HG02840 (cell line): ENCODE data around the gene CCDC6.
"Not testable (repeated sequence)": the region's sequence is repeated elsewhere in the genome, so short reads cannot be mapped to it uniquely, and the experiment has no call there.

Experiments
- ATAC-seq: cut with Tn5 transposase; IDR thresholded peaks from one replicate; pipeline ENCODE4 v1.9.1; 2021; ENCODE audit warnings: mild to moderate bottlenecking, moderate library complexity, moderate number of reproducible peaks; ENCODE audit not compliant: unreplicated experiment, low FRiP score

Gene CCDC6

GRCh38 chr10:59906417-59907202 lies at the start of gene CCDC6:
CCDC6 (minus strand) TSS chr10:59906556; CDS start chr10:59906424, 132 bp downstream.
- ATAC-seq: peak; percentile 80

GRCh38 chr10:59954296-59954695 lies 47.9 kb upstream of the CCDC6 start:
- no peak for ATAC-seq

GRCh38 chr10:59953711-59954110 lies 47.4 kb upstream of the CCDC6 start:
- not testable (repeated sequence) for ATAC-seq

GRCh38 chr10:59950105-59950504 lies 43.7 kb upstream of the CCDC6 start:
- no peak for ATAC-seq

GRCh38 chr10:59949608-59950007 lies 43.3 kb upstream of the CCDC6 start:
- ATAC-seq: no peak

- no peak for ATAC-seq
Observed at GRCh38 chr10:59945991-59946390, 39.6 kb upstream of the CCDC6 start.

- no peak for ATAC-seq
Observed at GRCh38 chr10:59945590-59945989, 39.2 kb upstream of the CCDC6 start.

- no peak for ATAC-seq
Observed at GRCh38 chr10:59944339-59944935, 38.1 kb upstream of the CCDC6 start.

- no peak for ATAC-seq
Observed at GRCh38 chr10:59942556-59942955, 36.2 kb upstream of the CCDC6 start.

- ATAC-seq: no peak
Observed at GRCh38 chr10:59937720-59938119, 31.4 kb upstream of the CCDC6 start.

GRCh38 chr10:59934701-59935100 lies 28.3 kb upstream of the CCDC6 start:
- ATAC-seq: no peak

GRCh38 chr10:59930788-59931521 lies 24.6 kb upstream of the CCDC6 start:
- ATAC-seq: not testable (repeated sequence)

- ATAC-seq: no peak
Observed at GRCh38 chr10:59926086-59926485, 19.7 kb upstream of the CCDC6 start.

GRCh38 chr10:59922907-59923306 lies 16.6 kb upstream of the CCDC6 start:
- no peak for ATAC-seq

GRCh38 chr10:59917922-59918321 lies 11.6 kb upstream of the CCDC6 start:
- ATAC-seq: no peak

GRCh38 chr10:59913547-59914237 lies 7.3 kb upstream of the CCDC6 start:
- no peak for ATAC-seq

- ATAC-seq: no peak
Observed at GRCh38 chr10:59910867-59911266, 4.5 kb upstream of the CCDC6 start.

GRCh38 chr10:59909815-59910214 lies 3.5 kb upstream of the CCDC6 start:
- ATAC-seq: no peak

GRCh38 chr10:59908808-59909143 lies 2.4 kb upstream of the CCDC6 start:
- ATAC-seq: no peak

- no peak for ATAC-seq
Observed at GRCh38 chr10:59907918-59908807, 1.8 kb upstream of the CCDC6 start.
